GM12892 (cell line): ENCODE measurements around the gene SET.
"Not testable (repeated sequence)": the region's sequence is repeated elsewhere in the genome, so short reads cannot be mapped to it uniquely, and the experiment has no call there.

ENCODE experiments used
- POLR2A ChIP-seq: IDR thresholded peaks from 2 replicates; pipeline ENCODE4 v1.6.1; 2011; ENCODE audit warnings: low read depth, low read length, control low read depth
- TAF1 ChIP-seq: IDR thresholded peaks from 2 replicates; pipeline ENCODE4 v1.6.1; 2011; ENCODE audit warnings: low read depth, mild to moderate bottlenecking, control low read depth, low read length, borderline replicate concordance

- not testable (repeated sequence) for TF ChIP-seq POLR2A, TAF1
These were observed 22.5 kb upstream of the SET start for GRCh38 chr9:128666481-128666941.
